HCT116 (cell line): ENCODE data around the gene HLA-F.

Experiments used
- CEBPB ChIP-seq: IDR thresholded peaks from 2 replicates; pipeline ENCODE4 v1.6.1; 2012; ENCODE audit warnings: low read depth
- CTCF ChIP-seq, 3 experiments: fragments of 200-600 bp in 1 of 3; sonication (generic) in 1 of 3; IDR thresholded peaks in 2 of 3; conservative IDR thresholded peaks in 1 of 3; 2 replicates each; pipeline ENCODE4 v1.5.1; 2012 to 2017; ENCODE audit warnings: low read depth in 2 of 3, low read length in 2 of 3, antibody characterized with exemption in 1 of 3, borderline replicate concordance in 1 of 3, control low read depth in 1 of 3, mild to moderate bottlenecking in 1 of 3, mixed read lengths in 1 of 3, mixed run types in 1 of 3, moderate library complexity in 1 of 3; ENCODE audit not compliant: insufficient read depth in 1 of 3
- EZH2 ChIP-seq: fragments of 200-600 bp; sonication (generic); IDR thresholded peaks from 2 replicates; pipeline ENCODE4 v1.6.1; 2017; ENCODE audit warnings: antibody characterized with exemption, mixed run types
- JUND ChIP-seq: IDR thresholded peaks from 2 replicates; pipeline ENCODE4 v1.6.1; 2012
- MAX ChIP-seq: IDR thresholded peaks from 2 replicates; pipeline ENCODE4 v1.6.1; 2012
- POLR2A ChIP-seq: IDR thresholded peaks from 2 replicates; pipeline ENCODE4 v1.7.0; 2011; ENCODE audit warnings: borderline replicate concordance; ENCODE audit not compliant: insufficient read depth, insufficient read length; ENCODE audit errors: extremely low read depth
- POLR2AphosphoS5 ChIP-seq: IDR thresholded peaks from 2 replicates; pipeline ENCODE4 v1.6.1; 2011; ENCODE audit warnings: mild to moderate bottlenecking, low read depth, low read length, moderate library complexity
- RAD21 ChIP-seq: IDR thresholded peaks from 2 replicates; pipeline ENCODE4 v1.6.1; 2012; ENCODE audit warnings: low read depth, mild to moderate bottlenecking
- REST ChIP-seq: IDR thresholded peaks from 2 replicates; pipeline ENCODE4 v1.6.1; 2012; ENCODE audit warnings: low read depth
- SP1 ChIP-seq: IDR thresholded peaks from 2 replicates; pipeline ENCODE4 v1.6.1; 2012; ENCODE audit warnings: low read depth
- SRF ChIP-seq: IDR thresholded peaks from 2 replicates; pipeline ENCODE4 v1.6.1; 2012; ENCODE audit warnings: low read depth
- YY1 ChIP-seq: IDR thresholded peaks from 2 replicates; pipeline ENCODE4 v1.6.1; 2011; ENCODE audit warnings: low read length, low read depth, moderate library complexity, mild to moderate bottlenecking; ENCODE audit not compliant: insufficient replicate concordance; ENCODE audit errors: extremely low read depth
- ZFX ChIP-seq: fragments of 450-650 bp; IDR thresholded peaks from 2 replicates; pipeline ENCODE4 v1.6.1; 2017

GRCh38 chr6:29680416-29680815 is 42.8 kb upstream of the HLA-F start:
- TF ChIP-seq CTCF (IDR thresholded peaks at IDR 0.05 in 2 of 3, conservative IDR thresholded peaks at IDR 0.05 in 1 of 3; ENCODE audit: borderline replicate concordance in 1 of 3, insufficient read depth in 1 of 3, low read depth in 2 of 3, low read length in 2 of 3) (peak in 1 of 3 experiments; percentile 22; a peak in 1 of 6 replicates), SP1 (no peak), MAX (no peak), EZH2 (no peak), POLR2A (no peak), YY1 (no peak), RAD21 (no peak), POLR2AphosphoS5 (no peak), ZFX (no peak), SRF (no peak), CEBPB (no peak), REST (no peak), JUND (no peak)
